Urothelium cell line (cell line): ENCODE results near the gene DLX2.

Experiments
- DNase-seq: peaks from one replicate; pipeline ENCODE4 v3.0.0; 2011; ENCODE audit warnings: low spot score, mixed read lengths
- FAIRE-seq: peaks from 2 replicates; lab custom pipeline; 2011; peaks lifted over from hg19 to GRCh38; lab: Jason Lieb, UNC

Gene DLX2

GRCh38 chr2:172056293-172056692 lies 46.4 kb downstream of the DLX2 start:
- no peak for FAIRE-seq
- DNase-seq = no peak

- no peak for DNase-seq
- FAIRE-seq = no peak
These were observed 49.2 kb downstream of the DLX2 start for GRCh38 chr2:172053486-172053885.

- DNase-seq = no peak
- no peak for FAIRE-seq
These were observed 50.4 kb downstream of the DLX2 start for GRCh38 chr2:172052000-172052983.

- no peak for FAIRE-seq
These were observed 52.1 kb downstream of the DLX2 start for GRCh38 chr2:172050479-172051125.

GRCh38 chr2:172049567-172050120 lies 53.1 kb downstream of the DLX2 start:
- FAIRE-seq = no peak

More at GRCh38 chr2:172050479-172051125, 52.1 kb downstream of the DLX2 start:
- DNase-seq = no peak

More at GRCh38 chr2:172049567-172050120, 53.1 kb downstream of the DLX2 start:
- DNase-seq = no peak
